ENCODE measurements around the gene B3GALT5. TPM values are rescaled to one million over a fixed set of nuclear protein-coding genes. Genes with fewer than 3 reads are reported as not detected.

Gene B3GALT5
- total RNA-seq, 1 donor from 2014 or later = 1.9 TPM

GRCh38 chr21:39662411-39662953 is 49.7 kb downstream of the B3GALT5 start:
- Mint-ChIP-seq H3K9me3 (no peaks in the 10 kb centered on the region), H3K36me3 (ENCODE audit: low read depth) (peaks cover 14% of the 10 kb centered on the region), H3K4me1 (peaks cover 37% of the 10 kb centered on the region), H3K27me3 (ENCODE audit: low read depth) (peaks cover 11% of the 10 kb centered on the region), H3K4me3 (no peak overlapping the region), H3K27ac (ENCODE audit: unreplicated experiment) (no peak overlapping the region)
- no peak for TF ChIP-seq CTCF (conservative IDR thresholded peaks at IDR 0.05)
- DNase-seq (ENCODE audit: low read depth, low spot score) = no peak

- Mint-ChIP-seq H3K27ac (ENCODE audit: unreplicated experiment) (peak overlapping the region; percentile 17), H3K4me3 (no peak overlapping the region), H3K4me1 (peaks cover 37% of the 10 kb centered on the region), H3K27me3 (ENCODE audit: low read depth) (peaks cover 11% of the 10 kb centered on the region), H3K36me3 (ENCODE audit: low read depth) (peaks cover 14% of the 10 kb centered on the region), H3K9me3 (no peaks in the 10 kb centered on the region)
- TF ChIP-seq CTCF (conservative IDR thresholded peaks at IDR 0.05) = no peak
- DNase-seq (ENCODE audit: low read depth, low spot score) = no peak
These were observed 50.3 kb downstream of the B3GALT5 start for GRCh38 chr21:39663066-39663465.

GRCh38 chr21:39663742-39664492 is 51.2 kb downstream of the B3GALT5 start:
- peaks cover 11% of the 10 kb centered on the region for H3K27me3 Mint-ChIP-seq (ENCODE audit: low read depth)
- H3K27ac Mint-ChIP-seq (ENCODE audit: unreplicated experiment) = no peak overlapping the region
- no peak for DNase-seq (ENCODE audit: low read depth, low spot score)
- TF ChIP-seq CTCF (conservative IDR thresholded peaks at IDR 0.05) = no peak
- peaks cover 14% of the 10 kb centered on the region for H3K36me3 Mint-ChIP-seq (ENCODE audit: low read depth)
- H3K9me3 Mint-ChIP-seq = no peaks in the 10 kb centered on the region
- no peak overlapping the region for H3K4me3 Mint-ChIP-seq
- H3K4me1 Mint-ChIP-seq = peaks cover 37% of the 10 kb centered on the region

GRCh38 chr21:39664586-39664985 is 51.8 kb downstream of the B3GALT5 start:
- no peak for DNase-seq (ENCODE audit: low read depth, low spot score)
- Mint-ChIP-seq H3K4me3 (no peak overlapping the region), H3K27me3 (ENCODE audit: low read depth) (peaks cover 11% of the 10 kb centered on the region), H3K4me1 (peaks cover 37% of the 10 kb centered on the region), H3K9me3 (no peaks in the 10 kb centered on the region), H3K27ac (ENCODE audit: unreplicated experiment) (peak overlapping the region; percentile 86), H3K36me3 (ENCODE audit: low read depth) (peaks cover 14% of the 10 kb centered on the region)
- no peak for TF ChIP-seq CTCF (conservative IDR thresholded peaks at IDR 0.05)

- Mint-ChIP-seq H3K36me3 (ENCODE audit: low read depth) (peaks cover 13% of the 10 kb centered on the region), H3K9me3 (no peaks in the 10 kb centered on the region), H3K4me1 (peaks cover 34% of the 10 kb centered on the region), H3K4me3 (no peak overlapping the region), H3K27me3 (ENCODE audit: low read depth) (peaks cover 9% of the 10 kb centered on the region), H3K27ac (ENCODE audit: unreplicated experiment) (no peak overlapping the region)
- DNase-seq (ENCODE audit: low read depth, low spot score) = no peak
- TF ChIP-seq CTCF (conservative IDR thresholded peaks at IDR 0.05) = no peak
These were observed 53.3 kb downstream of the B3GALT5 start for GRCh38 chr21:39666026-39666425.
